Psoas muscle (tissue), 8 donors: ENCODE measurements around the gene OSCP1. TPM values are rescaled to one million over a fixed set of nuclear protein-coding genes. Genes with fewer than 3 reads are reported as not detected.

Source experiments
- ATAC-seq, 4 donors: fragments of 200-7000 bp; cut with Tn5 transposase; one replicate each; pipeline ENCODE4 v1.9.1; 2020; ENCODE audit warnings: moderate library complexity in 3 of 4, mild to moderate bottlenecking in 2 of 4
- DNase-seq, 2 donors: peaks; one replicate each; pipeline ENCODE4 v3.0.0-alpha.2; 2020
- H3K27ac ChIP-seq: fragments of 200-600 bp; one replicate; pipeline ENCODE4 v1.8.0; 2022
- H3K27me3 ChIP-seq, 3 donors: fragments of 200-600 bp in 1 of 3; one replicate each; pipeline versions ENCODE4 v1.6.1 to v1.8.0; 2013 to 2022; ENCODE audit warnings: low read length in 2 of 3, mild to moderate bottlenecking in 2 of 3, moderate library complexity in 1 of 3; ENCODE audit not compliant: insufficient read depth in 3 of 3
- H3K36me3 ChIP-seq, 2 donors: fragments of 200-600 bp in 1 of 2; one replicate each; pipeline versions ENCODE4 v1.6.1 to v1.8.0; 2013 to 2022; ENCODE audit warnings: low read depth in 1 of 2, mild to moderate bottlenecking in 1 of 2, moderate library complexity in 1 of 2; ENCODE audit not compliant: insufficient read depth in 1 of 2
- H3K4me1 ChIP-seq: fragments of 200-600 bp; one replicate; pipeline ENCODE4 v1.8.0; 2022
- H3K4me3 ChIP-seq: fragments of 200-600 bp; one replicate; pipeline ENCODE4 v1.8.0; 2022; ENCODE audit warnings: mild to moderate bottlenecking
- H3K9me3 ChIP-seq: fragments of 200-600 bp; one replicate; pipeline ENCODE4 v1.8.0; 2022
- CTCF ChIP-seq: fragments of 200-600 bp; IDR thresholded peaks from one replicate; pipeline ENCODE4 v1.8.0; 2022; ENCODE audit warnings: antibody characterized with exemption
- WGBS, 3 donors: extraction: QIAGEN DNeasy Blood & Tissue Kit; methylation state at CpG; one replicate each; pipeline versions ENCODE4 v1.1.6 to v1.1.7; 2013; 5-methylcytosine and 5-hydroxymethylcytosine counted together
- intact Hi-C, 2 donors: fragments of 100-400 bp; cut with DNase I; formaldehyde crosslinking; loops; one replicate each; pipeline versions ENCODE4 v1.11.0 to v1.14.2; 2022
- polyA plus RNA-seq, 3 donors: library from polyadenylated mRNA; stranded (reverse); fragments of 200-250 nt; gene quantifications; one replicate each; pipeline ENCODE4 v1.2.3, GENCODE V29; 2013
- total RNA-seq, 4 donors: library from RNA; stranded (reverse); fragmentation: NEBNext Ultra II Directional in 2 of 4; extraction: Animal tissue kit (Norgen Biotek cat#: 25700) in 2 of 4; gene quantifications; one replicate each; pipeline versions ENCODE4 v1.2.1 to v1.2.4, GENCODE V29; 2021 to 2023
- donor health status: healthy with polysubstance abuse.
- donor health status: DM: no; HTN: no; CAD: no; lungs with moderate emphysema.
- donor health status: Bipolar disorder and iron deficiency.
- donor health status: healthy.
- donor health status: DM: yes; HTN: yes; CAD: no.
- donor health status: DM: no; HTN: no; CAD: no.
- donor health status: DM: no; HTN: no; CAD: no.
- donor health status: DM: yes; HTN: yes; CAD: no.

The OSCP1 gene
- total and polyA plus RNA-seq, 7 donors, result 2.5 to 5.5 (median 4.2) TPM

- Histone ChIP-seq H3K36me3 (peaks cover 33 to 85% of the 10 kb centered on the region in 2 donors), H3K27me3 (no peaks in the 10 kb centered on the region), H3K4me1 (peaks cover 9% of the 10 kb centered on the region), H3K4me3 (no peak overlapping the region), H3K9me3 (no peaks in the 10 kb centered on the region), H3K27ac (no peak overlapping the region)
- WGBS, 3 donors, result 87 to 94% (median 91%) methylated on average over 3 of the region's 3 CpGs
- intact Hi-C loops, result no loop called here
- TF ChIP-seq CTCF, result no peak
- DNase-seq, result no peak
- peak in 1 of 4 donors; percentile 33 for ATAC-seq
Observed at GRCh38 chr1:36458910-36459309, 8.7 kb upstream of the OSCP1 start.

- intact Hi-C loops, result no loop called here
- Histone ChIP-seq H3K36me3 (peaks cover 33 to 86% of the 10 kb centered on the region in 2 donors), H3K27ac (no peak overlapping the region)
Observed at GRCh38 chr1:36457691-36458090, 7.4 kb upstream of the OSCP1 start.

GRCh38 chr1:36456391-36456928, 6.2 kb upstream of the OSCP1 start:
- intact Hi-C loops, result no loop called here
- no peaks in the 10 kb centered on the region for H3K27me3 ChIP-seq
- no peaks in the 10 kb centered on the region for H3K9me3 ChIP-seq
- H3K27ac ChIP-seq, result no peak overlapping the region
- no peak for TF ChIP-seq CTCF
- DNase-seq (no peak), ATAC-seq (no peak)
- no peak overlapping the region for H3K4me3 ChIP-seq
- no peaks in the 10 kb centered on the region for H3K4me1 ChIP-seq
- H3K36me3 ChIP-seq, result peaks cover 28 to 75% of the 10 kb centered on the region in 2 donors

More at GRCh38 chr1:36457691-36458090, 7.4 kb upstream of the OSCP1 start:
- TF ChIP-seq CTCF, result no peak
- Histone ChIP-seq H3K4me1 (peaks cover under 1% of the 10 kb centered on the region), H3K9me3 (no peaks in the 10 kb centered on the region), H3K4me3 (no peak overlapping the region), H3K27me3 (no peaks in the 10 kb centered on the region)
- ATAC-seq (no peak), DNase-seq (no peak)
- 82 to 89% (median 83%) methylated on average over 5 of the region's 5 CpGs for WGBS, 3 donors

GRCh38 chr1:36455386-36455785, 5.1 kb upstream of the OSCP1 start:
- ATAC-seq, result no peak
- Histone ChIP-seq H3K9me3 (no peaks in the 10 kb centered on the region), H3K36me3 (peaks cover 22 to 64% of the 10 kb centered on the region in 2 donors), H3K27ac (no peak overlapping the region), H3K4me3 (no peak overlapping the region), H3K27me3 (no peaks in the 10 kb centered on the region), H3K4me1 (no peaks in the 10 kb centered on the region)
- intact Hi-C loops, result no loop called here
- TF ChIP-seq CTCF, result no peak
- DNase-seq, result no peak
- WGBS, 3 donors, result 52 to 91% (median 77%) methylated on average over 1 of the region's 1 CpG
